SK-N-SH (cell line): ENCODE data around the gene DNMT3A. TPM values are rescaled to one million over a fixed set of nuclear protein-coding genes. Genes with fewer than 3 reads are reported as not detected.
A peak's percentile ranks its signal among the peaks of the same experiment; 100 is the strongest.

ENCODE experiments used
- CTCF ChIA-PET: fragments of 300-600, 350-600 bp; formaldehyde crosslinking; extraction: SDS; loops from one replicate; lab custom pipeline; 2021; lab: Yijun Ruan, JAX
- POLR2A ChIA-PET: fragments of 350-600 bp; sonication (Branson Sonifier 250); formaldehyde crosslinking; extraction: SDS; loops from one replicate; lab custom pipeline; 2020; ENCODE audit warnings: antibody characterized with exemption, inconsistent platforms; lab: Yijun Ruan, JAX
- DNase-seq: peaks from one replicate; pipeline ENCODE4 v3.0.0; 2012
- H2AFZ ChIP-seq: fragments of 200-600 bp; sonication (generic); 2 replicates; pipeline ENCODE4 v1.8.1; 2016; ENCODE audit warnings: antibody characterized with exemption, mild to moderate bottlenecking, low read depth
- H3F3A ChIP-seq: fragments of 200-600 bp; sonication (generic); replicated peaks from 2 replicates; pipeline ENCODE3; 2016; ENCODE audit warnings: antibody characterized with exemption, mild to moderate bottlenecking; ENCODE audit not compliant: insufficient read depth
- H3K27ac ChIP-seq, 2 experiments: fragments of 200-500 bp in 1 of 2; fragments of 200-600 bp in 1 of 2; sonication (Bioruptor generic) in 1 of 2; sonication (generic), shearing (Covaris generic) in 1 of 2; 2 replicates each; pipeline versions ENCODE4 v1.5.1 to v1.6.1; 2014 to 2016; ENCODE audit warnings: low read depth in 2 of 2, inconsistent platforms in 1 of 2, low read length in 1 of 2, mild to moderate bottlenecking in 1 of 2, mixed read lengths in 1 of 2
- H3K27me3 ChIP-seq: fragments of 200-600 bp; sonication (generic), shearing (Covaris generic); 2 replicates; pipeline ENCODE4 v1.6.1; 2016; ENCODE audit warnings: mixed run types; ENCODE audit not compliant: insufficient read depth
- H3K36me3 ChIP-seq, 2 experiments: fragments of 200-500 bp in 1 of 2; fragments of 200-600 bp in 1 of 2; sonication (Bioruptor generic) in 1 of 2; sonication (generic) in 1 of 2; replicated peaks in 1 of 2; 2 replicates each; pipeline versions ENCODE3 to v1.5.1; 2014 to 2016; ENCODE audit warnings: low read length in 1 of 2, mild to moderate bottlenecking in 1 of 2; ENCODE audit not compliant: insufficient read depth in 2 of 2, control insufficient read depth in 1 of 2
- H3K4me1 ChIP-seq, 2 experiments: fragments of 200-500 bp in 1 of 2; fragments of 200-600 bp in 1 of 2; sonication (Bioruptor generic) in 1 of 2; sonication (generic), shearing (Covaris generic) in 1 of 2; 2 replicates each; pipeline versions ENCODE4 v1.5.1 to v1.6.1; 2014 to 2016; ENCODE audit warnings: low read depth in 1 of 2, low read length in 1 of 2, mixed run types in 1 of 2; ENCODE audit not compliant: insufficient read depth in 2 of 2, control insufficient read depth in 1 of 2
- H3K4me2 ChIP-seq: fragments of 200-600 bp; sonication (generic), shearing (Covaris generic); 2 replicates; pipeline ENCODE4 v1.6.1; 2017; ENCODE audit warnings: mixed run types
- H3K4me3 ChIP-seq, 2 experiments: fragments of 200-500 bp in 1 of 2; fragments of 200-600 bp in 1 of 2; sonication (Bioruptor generic) in 1 of 2; sonication (generic), shearing (Covaris generic) in 1 of 2; 2 replicates each; pipeline versions ENCODE4 v1.5.1 to v1.8.1; 2014 to 2016; ENCODE audit warnings: low read depth in 2 of 2, inconsistent platforms in 1 of 2, low read length in 1 of 2, mild to moderate bottlenecking in 1 of 2, mixed read lengths in 1 of 2, moderate library complexity in 1 of 2
- H3K79me2 ChIP-seq: fragments of 200-600 bp; sonication (generic); 2 replicates; pipeline ENCODE4 v1.8.1; 2017; ENCODE audit warnings: mild to moderate bottlenecking; ENCODE audit not compliant: insufficient read depth
- H3K9ac ChIP-seq: fragments of 200-600 bp; sonication (generic); 2 replicates; pipeline ENCODE4 v1.6.1; 2017; ENCODE audit warnings: mixed run types
- H3K9me2 ChIP-seq: fragments of 200-600 bp; sonication (generic); 2 replicates; pipeline ENCODE4 v1.6.1; 2017; ENCODE audit warnings: mixed run types
- H3K9me3 ChIP-seq: fragments of 200-600 bp; sonication (generic); 2 replicates; pipeline ENCODE4 v1.6.1; 2017; ENCODE audit warnings: mixed run types, mild to moderate bottlenecking, moderate library complexity
- H4K20me1 ChIP-seq: fragments of 200-600 bp; sonication (generic); 2 replicates; pipeline ENCODE4 v1.6.1; 2017; ENCODE audit warnings: mild to moderate bottlenecking, mixed run types; ENCODE audit not compliant: insufficient read depth
- CHD2 ChIP-seq: fragments of 150-350 bp; IDR thresholded peaks from 2 replicates; pipeline ENCODE4 v1.6.1; 2018; ENCODE audit warnings: low read length; ENCODE audit not compliant: partially characterized antibody
- CTCF ChIP-seq: fragments of 200-600 bp; sonication (generic); IDR thresholded peaks from 2 replicates; pipeline ENCODE4 v1.6.1; 2017; ENCODE audit warnings: antibody characterized with exemption, mild to moderate bottlenecking, moderate library complexity
- ELF1 ChIP-seq: IDR thresholded peaks from 2 replicates; pipeline ENCODE4 v1.4.0; 2012
- EP300 ChIP-seq, 2 experiments: IDR thresholded peaks; 2 replicates each; pipeline versions ENCODE4 v1.4.0 to v1.6.1; 2012; ENCODE audit warnings: borderline replicate concordance in 1 of 2, low read depth in 1 of 2, low read length in 1 of 2
- FOSL2 ChIP-seq: IDR thresholded peaks from 2 replicates; pipeline ENCODE4 v1.4.0; 2012; ENCODE audit warnings: low read depth, mild to moderate bottlenecking, moderate library complexity, borderline replicate concordance
- FOXM1 ChIP-seq: IDR thresholded peaks from 2 replicates; pipeline ENCODE4 v1.4.0; 2012; ENCODE audit warnings: low read depth, mild to moderate bottlenecking
- GABPA ChIP-seq: IDR thresholded peaks from 2 replicates; pipeline ENCODE4 v1.4.0; 2012; ENCODE audit warnings: low read depth, mild to moderate bottlenecking
- GATA2 ChIP-seq: sonication (generic); formaldehyde crosslinking; IDR thresholded peaks from 2 replicates; pipeline ENCODE4 v1.5.0; 2020; ENCODE audit warnings: mild to moderate bottlenecking, missing genetic modification reagents
- MXI1 ChIP-seq: IDR thresholded peaks from 2 replicates; pipeline ENCODE4 v1.6.1; 2012; ENCODE audit warnings: mild to moderate bottlenecking, low read depth, low read length, improper control_type of control experiment
- NFIC ChIP-seq: IDR thresholded peaks from 2 replicates; pipeline ENCODE4 v1.4.0; 2012; ENCODE audit warnings: borderline replicate concordance
- NRF1 ChIP-seq: IDR thresholded peaks from 2 replicates; pipeline ENCODE4 v1.6.1; 2012; ENCODE audit warnings: low read depth, mild to moderate bottlenecking, low read length
- RAD21 ChIP-seq: IDR thresholded peaks from 2 replicates; pipeline ENCODE4 v1.6.1; 2012; ENCODE audit warnings: mild to moderate bottlenecking, low read length
- RCOR1 ChIP-seq: fragments of 150-350 bp; IDR thresholded peaks from 2 replicates; pipeline ENCODE4 v1.6.1; 2017; ENCODE audit warnings: antibody characterized with exemption, low read length
- REST ChIP-seq: IDR thresholded peaks from 2 replicates; pipeline ENCODE4 v1.6.1; 2012; ENCODE audit warnings: mild to moderate bottlenecking, low read depth, low read length, moderate library complexity
- RFX5 ChIP-seq: IDR thresholded peaks from 2 replicates; pipeline ENCODE4 v1.6.1; 2012; ENCODE audit warnings: mild to moderate bottlenecking, improper control_type of control experiment, low read length
- RXRA ChIP-seq: IDR thresholded peaks from 2 replicates; pipeline ENCODE4 v1.4.0; 2012; ENCODE audit warnings: low read depth, mild to moderate bottlenecking, borderline replicate concordance
- SIN3A ChIP-seq: IDR thresholded peaks from 2 replicates; pipeline ENCODE4 v1.6.1; 2012; ENCODE audit warnings: low read depth, mild to moderate bottlenecking, low read length, moderate library complexity, borderline replicate concordance
- SMC3 ChIP-seq: IDR thresholded peaks from 2 replicates; pipeline ENCODE4 v1.6.1; 2012; ENCODE audit warnings: low read depth, low read length, improper control_type of control experiment
- TAF1 ChIP-seq: IDR thresholded peaks from 2 replicates; pipeline ENCODE4 v1.6.1; 2012; ENCODE audit warnings: low read depth, mild to moderate bottlenecking, low read length, moderate library complexity, borderline replicate concordance
- TCF12 ChIP-seq: IDR thresholded peaks from 2 replicates; pipeline ENCODE4 v1.4.0; 2012
- TEAD4 ChIP-seq: IDR thresholded peaks from 2 replicates; pipeline ENCODE4 v1.4.0; 2012; ENCODE audit warnings: mild to moderate bottlenecking, borderline replicate concordance; ENCODE audit not compliant: insufficient read depth
- USF2 ChIP-seq: fragments of 150-350 bp; IDR thresholded peaks from 2 replicates; pipeline ENCODE4 v1.6.1; 2017; ENCODE audit warnings: antibody characterized with exemption, low read length, low read depth, borderline replicate concordance
- YY1 ChIP-seq: IDR thresholded peaks from 2 replicates; pipeline ENCODE4 v1.4.0; 2012; ENCODE audit warnings: low read depth, mild to moderate bottlenecking
- WGBS: methylation state at CpG from one replicate; pipeline ENCODE4 v1.1.6; 2017; ENCODE audit warnings: low lambda C conversion rate; 5-methylcytosine and 5-hydroxymethylcytosine counted together
- polyA plus RNA-seq, 3 experiments: library from polyadenylated mRNA; depleted of rRNA; stranded (reverse); fragments of >200 nt; gene quantifications; 2 replicates each; pipeline ENCODE4 v1.2.3, GENCODE V29; 2012
- TF ChIP-seq, protein P1 (sequence below): IDR thresholded peaks from 2 replicates; pipeline ENCODE4 v1.4.0; 2012; ENCODE audit warnings: low read depth
- TF ChIP-seq, protein P2 (sequence below): IDR thresholded peaks from 2 replicates; pipeline ENCODE4; 2012

The DNMT3A gene
- polyA plus RNA-seq, 1 of the 3 experiments (the other 2 are of a cell fraction): 5.6 TPM

DNA sequence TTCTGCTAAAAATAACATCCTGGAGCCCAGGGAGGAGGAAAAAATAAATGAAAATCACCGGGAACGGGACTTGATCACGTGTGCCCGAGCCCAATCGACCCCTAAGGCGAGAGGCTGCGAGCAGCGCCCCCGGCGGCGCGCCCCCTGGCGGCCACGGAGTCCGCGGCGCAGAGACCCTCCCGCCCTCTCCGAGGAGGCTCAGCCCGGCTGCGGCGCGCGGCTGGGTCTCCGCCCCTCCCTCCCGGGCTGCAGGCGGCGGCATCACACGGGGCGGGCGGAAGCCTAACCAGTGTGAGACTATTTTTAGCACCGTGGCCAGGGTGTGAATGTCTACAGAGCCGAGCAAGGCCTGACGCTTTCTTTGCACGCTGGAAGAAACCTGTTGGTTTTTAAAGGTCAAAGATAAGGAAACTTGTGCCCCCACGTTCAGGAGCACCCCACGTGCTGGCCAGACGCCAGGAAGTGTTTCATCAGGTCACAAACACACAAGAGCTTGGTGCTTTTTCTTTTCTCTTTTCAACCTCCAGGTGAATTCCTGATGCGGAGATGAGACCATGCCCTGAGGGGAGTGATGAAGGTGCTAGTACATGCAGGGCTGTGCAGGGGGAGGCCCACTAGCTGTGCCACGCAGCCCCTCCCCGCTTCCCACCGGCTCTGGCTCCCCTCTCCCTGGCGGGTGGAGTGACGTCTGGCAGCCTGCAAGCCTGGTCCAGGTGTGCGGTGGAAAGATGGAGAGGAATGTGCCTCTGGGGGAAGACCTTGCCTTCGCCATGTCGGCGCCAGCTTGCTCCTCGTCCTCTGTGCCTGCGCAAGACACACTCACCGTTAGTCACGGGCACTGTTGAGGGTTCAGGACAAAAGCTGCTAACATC is 35.3 kb upstream of the DNMT3A start:
- no peaks in the 10 kb centered on the region for H3F3A ChIP-seq
- no peaks in the 10 kb centered on the region for H4K20me1 ChIP-seq
- H3K9me3 ChIP-seq: no peaks in the 10 kb centered on the region
- no peaks in the 10 kb centered on the region for H3K9me2 ChIP-seq
- H3K79me2 ChIP-seq: no peaks in the 10 kb centered on the region
- no peaks in the 10 kb centered on the region for H3K36me3 ChIP-seq
- H3K27ac ChIP-seq: peak overlapping the region in 1 of 2 experiments; percentile 70; a peak in 2 of 4 replicates
- peak overlapping the region; percentile 21 to 45; a peak in 3 of 4 replicates for H3K4me3 ChIP-seq
- no peaks in the 10 kb centered on the region for H3K27me3 ChIP-seq
- peak overlapping the region; percentile 32; the same call in 1 of the 2 replicates for H3K9ac ChIP-seq
- peak overlapping the region; percentile 76; the same call in 1 of the 2 replicates for H2AFZ ChIP-seq
- POLR2A ChIA-PET: interaction anchor here (1.0 to 1.4 kb wide), 3 partner anchors 12 to 86 kb away, joined by 3 read pairs; no protein-coding TSS in a partner anchor
- 37% methylated on average over 35 of the region's 52 CpGs for WGBS
- DNase-seq: peak; percentile 99
- H3K4me2 ChIP-seq: peak overlapping the region; percentile 73
- CTCF ChIA-PET: interaction anchor here (0.6 to 7.4 kb wide), 63 partner anchors 9 to 499 kb away, joined by 3 to 72 read pairs (median 4); partner anchors contain the start of genes DNMT3A and DTNB
- peaks cover 5 to 36% of the 10 kb centered on the region in 2 experiments; a peak in 3 of 4 replicates for H3K4me1 ChIP-seq
- TF ChIP-seq NFIC (peak; percentile 72), CHD2 (peak; percentile 72), RXRA (no peak), REST (no peak), FOSL2 (no peak), FOXM1 (no peak), RFX5 (no peak), SIN3A (0 out of 2 replicates have a peak, but pooled peaks have one; percentile 58), TEAD4 (no peak), NRF1 (no peak), EP300 (IDR thresholded peaks at IDR 0.05; ENCODE audit: borderline replicate concordance in 1 of 2, low read depth in 1 of 2, low read length in 1 of 2) (no peak), TCF12 (no peak), TAF1 (no peak; the same call in 1 of the 2 replicates), YY1 (no peak), GATA2 (CRISPR knock-in tag) (no peak), CTCF (peak; percentile 99), RAD21 (peak; percentile 73), USF2 (0 out of 2 replicates have a peak, but pooled peaks have one; percentile 33), SMC3 (peak; percentile 89), GABPA (no peak), ELF1 (no peak), MXI1 (peak; percentile 71), RCOR1 (peak; percentile 49)
- TF ChIP-seq, protein P1, sequence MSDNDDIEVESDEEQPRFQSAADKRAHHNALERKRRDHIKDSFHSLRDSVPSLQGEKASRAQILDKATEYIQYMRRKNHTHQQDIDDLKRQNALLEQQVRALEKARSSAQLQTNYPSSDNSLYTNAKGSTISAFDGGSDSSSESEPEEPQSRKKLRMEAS: peak; percentile 70; the same call in 1 of the 2 replicates
- TF ChIP-seq, protein P2, sequence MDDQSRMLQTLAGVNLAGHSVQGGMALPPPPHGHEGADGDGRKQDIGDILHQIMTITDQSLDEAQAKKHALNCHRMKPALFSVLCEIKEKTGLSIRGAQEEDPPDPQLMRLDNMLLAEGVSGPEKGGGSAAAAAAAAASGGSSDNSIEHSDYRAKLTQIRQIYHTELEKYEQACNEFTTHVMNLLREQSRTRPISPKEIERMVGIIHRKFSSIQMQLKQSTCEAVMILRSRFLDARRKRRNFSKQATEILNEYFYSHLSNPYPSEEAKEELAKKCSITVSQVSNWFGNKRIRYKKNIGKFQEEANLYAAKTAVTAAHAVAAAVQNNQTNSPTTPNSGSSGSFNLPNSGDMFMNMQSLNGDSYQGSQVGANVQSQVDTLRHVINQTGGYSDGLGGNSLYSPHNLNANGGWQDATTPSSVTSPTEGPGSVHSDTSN: no peak
